HUDEP-2 (cell line): ENCODE measurements around the gene CACHD1.

Experiments used
- DNase-seq, 76 experiments: peaks; one replicate each; lab custom pipeline; 2025; ENCODE audit not compliant: unreplicated experiment in 76 of 76; lab: John Stamatoyannopoulos, UW

Gene CACHD1

DNA sequence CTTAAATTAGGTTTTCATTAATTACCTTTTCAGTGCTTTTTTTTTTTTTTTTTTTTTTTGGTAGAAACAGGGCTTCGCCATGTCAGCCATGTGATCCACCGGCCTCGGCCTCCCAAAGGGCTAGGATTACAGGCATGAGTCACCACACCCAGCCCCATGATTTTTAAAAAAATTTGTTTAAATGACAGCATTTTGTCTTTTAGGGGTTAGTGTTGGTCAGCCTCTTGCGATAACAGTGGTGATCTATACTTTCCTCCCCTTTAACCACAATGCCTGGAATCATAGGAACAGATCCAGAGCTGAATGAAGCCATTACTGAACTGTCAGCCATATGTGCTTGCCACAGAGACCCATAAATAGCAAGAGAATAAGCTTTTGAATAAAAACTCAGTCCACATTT is 73.9 kb downstream of the CACHD1 start:
- no peak for DNase-seq

DNA sequence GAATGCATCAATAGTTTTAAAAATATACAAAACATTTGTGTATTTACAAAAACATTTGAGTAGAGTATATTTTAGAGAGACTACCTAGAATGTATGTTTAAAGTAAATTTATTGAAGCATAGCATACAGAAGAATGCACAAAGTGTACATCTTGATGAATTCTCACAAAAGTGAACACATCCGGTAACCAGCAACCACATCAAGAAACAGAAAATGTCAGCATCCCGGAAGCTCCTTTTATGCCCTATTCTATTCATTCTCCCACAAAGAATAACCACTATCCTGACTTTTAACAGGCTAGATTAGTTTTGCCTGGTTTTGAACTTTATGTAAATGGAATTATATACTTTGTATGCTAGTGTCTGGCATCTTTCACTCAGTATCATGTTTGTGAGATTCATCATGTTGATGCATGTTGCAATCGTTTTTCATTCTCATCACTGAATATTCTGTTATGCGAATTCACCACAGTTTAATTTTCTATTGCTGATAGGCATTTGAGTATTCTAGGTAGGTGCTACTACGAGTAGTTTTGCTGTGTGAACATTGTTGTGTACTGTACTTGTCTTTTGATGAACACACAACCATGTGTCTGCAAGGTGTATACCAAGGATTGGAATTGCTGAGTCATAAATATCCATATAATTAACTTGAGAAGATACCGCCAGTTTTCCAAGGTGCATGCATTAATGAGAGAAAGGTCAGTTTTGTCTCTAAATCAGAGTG is 75.4 kb downstream of the CACHD1 start:
- no peak for DNase-seq

DNA sequence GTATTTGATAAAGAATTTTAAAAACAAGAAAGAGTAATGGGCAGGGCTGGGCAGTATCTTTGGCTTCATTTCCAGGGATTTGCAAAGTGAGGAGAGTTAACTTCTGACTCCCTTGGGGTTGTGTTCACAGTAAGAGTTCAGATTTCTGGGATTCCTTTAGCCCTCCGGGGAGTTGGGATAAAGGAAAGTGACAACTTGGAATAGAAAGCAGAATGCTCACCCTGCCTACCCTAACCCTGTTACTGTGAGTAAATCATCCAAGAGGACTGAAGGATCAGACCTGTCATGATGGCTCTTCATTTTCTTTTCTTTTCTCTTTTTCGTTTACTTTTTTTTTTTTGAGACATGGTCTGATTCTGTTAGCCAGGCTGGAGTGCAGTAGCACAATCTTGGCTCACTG is 76.1 kb downstream of the CACHD1 start:
- no peak for DNase-seq

DNA sequence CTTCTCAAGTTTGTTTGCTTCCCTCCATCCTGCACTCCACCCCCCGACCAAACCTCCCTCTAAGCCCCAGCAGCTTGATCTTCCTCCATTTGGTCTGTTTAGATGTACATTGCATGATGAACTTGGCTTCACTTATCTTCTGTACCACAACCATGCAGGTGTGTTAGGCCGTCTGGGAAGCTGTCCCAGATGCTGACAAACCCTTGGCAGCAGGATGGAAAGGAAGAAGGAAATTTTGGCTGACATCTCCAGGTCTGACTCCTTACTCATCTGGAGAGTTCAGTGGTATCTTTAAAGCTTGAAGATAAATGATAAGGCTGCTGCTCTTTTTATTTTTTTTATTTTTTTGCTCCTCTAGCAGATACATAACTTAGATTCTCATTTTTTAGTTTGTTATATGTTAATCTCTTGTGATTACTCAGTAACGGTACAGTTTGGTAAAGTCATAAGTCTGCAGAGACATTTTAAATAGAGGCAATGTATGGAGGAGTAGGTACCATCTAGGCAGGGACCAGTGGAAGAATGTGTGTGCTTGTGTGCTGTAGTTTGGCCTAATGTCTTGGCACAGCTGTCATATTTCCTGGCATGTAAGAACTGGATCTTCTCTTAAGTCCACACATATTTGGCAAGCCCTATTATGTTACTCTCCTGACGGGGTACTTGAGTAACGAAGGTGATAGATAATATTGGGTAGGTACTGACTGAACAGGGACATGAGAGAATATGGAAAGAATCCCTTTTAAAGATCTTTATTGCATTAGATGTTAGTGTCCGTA is 79.7 kb downstream of the CACHD1 start:
- no peak for DNase-seq

DNA sequence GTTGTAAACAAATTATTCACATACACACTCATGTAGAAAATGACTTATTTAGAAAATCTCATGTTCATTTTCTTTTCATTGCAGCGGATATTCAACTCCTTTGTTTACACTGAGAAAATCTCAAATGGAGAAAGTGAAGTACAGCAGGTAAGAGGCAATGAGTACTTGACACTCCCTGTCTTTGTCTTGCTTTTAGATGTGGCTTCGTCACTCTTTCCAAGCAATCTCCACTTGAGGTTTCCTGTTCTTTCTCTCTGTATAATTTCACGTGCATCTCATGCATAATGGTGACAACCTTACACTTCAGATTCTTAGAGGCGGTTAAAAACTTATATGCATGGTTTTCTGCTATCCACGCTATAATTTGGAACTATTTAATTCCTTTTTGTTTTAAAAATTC is 80.6 kb downstream of the CACHD1 start:
- no peak for DNase-seq

DNA sequence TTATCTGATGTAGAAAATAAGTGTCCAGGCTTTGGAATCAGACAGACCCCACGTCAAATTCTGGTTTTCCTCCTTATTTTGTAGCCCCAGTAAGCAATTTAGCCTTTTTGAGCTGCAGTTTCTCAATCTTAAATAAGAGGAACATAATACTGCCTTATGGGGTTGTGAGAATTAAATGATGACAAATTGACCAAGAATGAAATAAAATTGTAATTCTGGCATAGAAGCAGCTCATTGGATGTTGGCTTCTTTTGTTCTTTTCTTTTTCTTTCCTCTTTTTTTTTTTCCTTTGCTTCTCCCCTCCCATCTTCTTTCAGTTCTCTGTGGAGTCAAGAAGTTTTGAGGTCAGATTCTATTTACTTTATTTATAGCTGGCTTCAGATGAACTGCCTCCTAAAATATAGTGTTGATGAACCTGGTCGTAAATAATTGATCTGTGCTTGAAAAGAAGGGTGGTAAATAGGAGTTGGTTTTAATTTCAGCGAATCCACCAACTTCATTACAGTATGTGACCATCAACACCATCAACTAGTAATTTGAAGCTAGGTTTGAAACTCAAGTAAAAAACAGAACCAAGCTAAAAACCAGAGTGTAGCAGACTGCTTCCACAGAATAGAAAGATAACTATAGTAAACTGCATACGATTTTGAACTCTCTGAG is 81.1 kb downstream of the CACHD1 start:
- no peak for DNase-seq

DNA sequence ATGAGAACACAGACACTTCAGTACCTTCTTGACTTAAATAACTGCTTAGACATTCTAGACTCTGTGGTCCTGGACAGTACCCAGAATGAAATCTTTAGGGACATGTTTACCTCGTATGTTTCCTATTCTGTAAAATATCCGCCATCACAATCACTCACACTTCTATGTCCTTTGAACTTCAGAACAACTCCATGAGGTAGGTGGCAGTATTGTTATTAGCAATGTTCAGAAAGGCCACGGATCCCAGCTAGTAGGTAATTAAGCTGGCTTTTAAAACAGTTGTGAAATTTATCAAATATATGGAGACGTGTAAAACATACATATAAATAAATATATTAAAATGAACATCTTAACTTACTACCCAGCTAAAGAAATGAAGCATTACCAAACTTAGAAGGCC is 83.4 kb downstream of the CACHD1 start:
- peak in 5 of 76 experiments; percentile 2 to 19 (median 6) for DNase-seq

DNA sequence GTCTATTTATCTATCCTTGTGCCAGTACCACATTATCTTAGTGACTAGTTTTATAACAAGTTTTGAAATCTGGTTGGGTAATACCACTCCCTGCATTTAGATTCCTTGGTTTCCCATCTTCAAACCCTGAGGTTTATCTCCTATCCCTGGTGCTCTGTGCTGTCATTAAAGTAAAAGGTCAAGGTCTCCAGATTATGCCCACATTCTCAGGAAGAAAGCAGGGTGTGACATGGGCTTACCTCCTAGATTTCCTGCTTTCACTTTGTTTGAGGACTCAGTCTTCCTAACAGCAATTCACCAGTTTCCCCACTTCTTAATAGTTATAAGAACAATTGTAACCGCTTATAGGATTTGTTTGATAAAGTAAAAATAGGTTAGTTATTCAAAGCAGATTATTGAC is 86.0 kb downstream of the CACHD1 start:
- DNase-seq = no peak

DNA sequence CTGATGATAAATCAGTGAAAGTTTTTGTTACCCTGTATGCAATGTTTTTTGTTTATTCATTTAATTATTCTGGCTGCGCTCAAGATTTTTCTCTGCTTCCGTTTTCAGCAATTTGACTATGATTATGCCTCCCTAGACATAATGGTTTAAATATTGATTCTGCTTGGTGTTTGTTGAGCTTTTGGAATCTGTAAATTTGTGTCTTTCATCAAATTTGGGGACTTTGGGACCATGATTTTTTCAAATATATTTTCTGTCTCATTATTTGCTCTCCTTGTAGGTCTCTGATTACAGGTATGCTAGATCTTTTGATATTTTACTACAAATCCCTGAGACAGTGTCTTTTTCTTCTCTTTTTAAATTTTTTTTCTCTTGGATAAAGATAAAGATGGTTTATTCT is 92.1 kb downstream of the CACHD1 start:
- DNase-seq = no peak

DNA sequence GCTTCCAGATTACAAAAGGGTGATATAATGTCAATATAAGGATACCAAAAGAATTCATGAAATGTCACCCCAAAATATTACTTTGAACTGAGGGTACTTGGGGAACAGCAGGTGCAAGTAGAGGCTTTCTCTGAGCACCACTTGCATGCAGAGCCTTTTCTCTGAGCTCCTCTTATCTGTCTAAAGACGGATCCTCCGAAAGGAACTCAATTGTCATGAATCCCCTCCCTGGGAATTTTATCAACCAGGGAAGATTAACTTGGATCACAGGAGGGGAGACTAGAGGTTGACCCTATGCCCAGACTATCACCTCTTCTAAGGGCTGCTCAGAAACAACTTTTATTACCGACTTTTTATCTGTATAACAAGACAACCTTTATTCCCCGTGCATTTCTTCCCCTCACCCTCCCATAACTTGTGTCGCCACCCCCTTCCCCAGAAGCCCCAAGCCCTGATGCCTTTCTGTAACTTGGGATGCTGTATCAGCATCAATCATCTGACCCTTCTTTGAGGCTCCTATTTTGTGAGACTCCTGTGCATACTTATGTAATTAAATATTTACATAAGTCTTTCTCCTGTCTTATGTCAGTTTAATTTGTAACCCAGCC is 94.1 kb downstream of the CACHD1 start:
- DNase-seq = no peak

DNA sequence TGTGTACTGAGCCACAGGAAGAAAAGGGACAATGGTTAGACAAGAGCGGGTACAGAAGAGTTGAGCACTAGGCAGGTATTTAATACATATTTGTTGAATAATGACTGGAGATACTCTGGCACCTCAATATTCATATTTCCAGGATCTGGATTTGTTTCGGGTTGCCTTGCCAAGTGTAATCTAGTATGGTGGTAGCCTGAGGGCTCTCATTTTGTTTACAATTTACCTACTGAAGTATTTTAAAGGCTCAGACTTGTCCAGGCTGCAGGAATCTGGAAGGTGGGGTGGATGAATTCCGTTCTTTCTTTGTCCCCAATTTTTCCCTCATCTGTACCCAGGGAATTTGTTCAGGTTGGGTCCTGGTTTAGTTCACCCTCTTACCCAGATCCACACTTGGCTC is 95.0 kb downstream of the CACHD1 start:
- DNase-seq = no peak

DNA sequence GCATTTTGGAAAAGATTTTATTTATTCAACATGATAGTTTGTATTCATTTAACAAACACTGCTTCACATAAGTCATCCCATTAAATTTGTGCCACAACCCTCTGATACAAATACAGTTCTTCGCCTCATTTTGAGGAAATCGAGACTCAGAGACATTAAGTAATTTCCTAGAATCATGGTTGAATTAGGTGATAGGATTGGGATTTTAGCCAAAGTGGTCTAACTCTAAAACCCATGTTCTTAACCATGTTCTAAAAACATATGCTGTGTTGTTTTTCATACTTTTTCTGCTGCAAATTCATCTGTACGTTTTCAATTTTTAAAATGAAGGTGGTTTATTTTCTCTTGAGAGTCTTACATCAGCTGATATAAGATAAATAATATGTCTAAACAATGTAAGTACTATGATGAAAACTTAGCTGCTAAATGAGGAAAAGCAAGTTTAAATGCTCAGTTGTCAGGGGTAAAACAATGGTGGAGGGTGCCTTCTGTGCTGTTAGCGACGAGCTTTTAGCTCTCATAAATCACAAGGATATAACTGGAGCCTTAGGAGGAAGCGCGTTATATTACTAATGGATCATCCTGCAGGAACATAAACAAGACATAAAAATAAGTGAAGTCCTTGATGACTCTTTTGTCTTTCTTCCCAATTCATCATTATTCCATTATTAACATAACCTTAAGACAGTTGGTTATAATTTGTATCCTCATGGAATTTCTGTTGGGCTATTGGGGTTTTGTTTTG is 97.7 kb downstream of the CACHD1 start:
- DNase-seq = no peak

DNA sequence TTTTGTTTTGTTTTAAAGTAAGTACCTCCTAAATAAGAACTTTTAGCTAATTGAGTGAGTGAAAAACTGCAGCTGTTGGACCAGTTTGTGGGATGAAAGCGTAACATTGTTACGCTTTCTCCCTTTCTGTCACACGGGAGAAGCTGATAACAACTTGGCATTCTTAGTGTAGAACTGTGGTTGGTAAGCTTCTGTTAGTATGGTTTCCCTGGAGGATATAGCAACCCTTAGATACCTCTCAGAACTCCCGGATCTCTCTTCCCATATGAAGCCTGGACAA is 98.2 kb downstream of the CACHD1 start:
- no peak for DNase-seq

DNA sequence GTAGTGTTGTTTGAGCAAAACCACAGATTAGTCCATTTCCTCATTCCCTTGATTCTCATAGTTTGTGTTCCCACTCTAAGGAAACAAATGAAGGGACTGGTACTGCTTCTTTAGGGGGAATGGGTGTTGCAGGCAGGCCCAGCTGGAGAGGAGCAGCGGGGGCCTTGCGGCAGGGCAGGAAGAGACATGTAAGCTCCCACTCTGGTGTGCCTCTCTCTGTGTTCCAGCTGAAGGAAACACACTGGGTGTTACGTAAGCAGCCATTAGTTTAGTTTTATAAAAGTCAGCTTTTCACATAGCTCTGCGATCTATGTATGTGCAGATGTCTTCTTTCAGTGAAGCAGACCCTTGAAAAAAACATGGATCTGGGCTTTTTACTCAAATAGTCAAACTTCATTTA is 99.5 kb downstream of the CACHD1 start:
- no peak for DNase-seq

DNA sequence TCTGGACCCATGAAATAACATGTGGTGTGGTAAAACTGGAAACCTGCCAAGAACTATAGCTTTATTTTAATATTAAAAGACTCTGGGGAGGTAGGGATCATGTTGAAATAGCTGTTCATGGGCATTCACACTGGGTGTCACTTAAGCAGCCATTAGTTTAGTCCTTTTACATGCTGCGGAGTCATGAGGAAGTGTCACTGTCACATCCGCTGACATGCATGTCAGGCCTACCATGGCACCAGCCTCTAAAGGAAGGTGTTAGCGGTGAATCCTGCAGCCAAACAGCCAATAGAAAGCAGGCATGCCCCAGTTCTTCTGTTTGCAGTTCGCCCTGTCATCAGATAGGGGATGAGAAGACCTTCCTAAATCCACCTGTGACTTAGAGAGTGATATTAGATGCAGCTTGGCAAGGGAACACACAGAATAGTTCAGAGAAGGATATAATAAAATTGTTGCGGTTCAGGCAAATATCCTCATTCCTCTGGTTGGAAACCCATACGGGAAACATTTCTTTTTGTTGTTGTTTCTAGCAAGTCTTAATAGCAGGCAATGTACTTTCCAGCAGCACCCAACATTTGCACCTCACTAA is 100.4 kb downstream of the CACHD1 start:
- no peak for DNase-seq

DNA sequence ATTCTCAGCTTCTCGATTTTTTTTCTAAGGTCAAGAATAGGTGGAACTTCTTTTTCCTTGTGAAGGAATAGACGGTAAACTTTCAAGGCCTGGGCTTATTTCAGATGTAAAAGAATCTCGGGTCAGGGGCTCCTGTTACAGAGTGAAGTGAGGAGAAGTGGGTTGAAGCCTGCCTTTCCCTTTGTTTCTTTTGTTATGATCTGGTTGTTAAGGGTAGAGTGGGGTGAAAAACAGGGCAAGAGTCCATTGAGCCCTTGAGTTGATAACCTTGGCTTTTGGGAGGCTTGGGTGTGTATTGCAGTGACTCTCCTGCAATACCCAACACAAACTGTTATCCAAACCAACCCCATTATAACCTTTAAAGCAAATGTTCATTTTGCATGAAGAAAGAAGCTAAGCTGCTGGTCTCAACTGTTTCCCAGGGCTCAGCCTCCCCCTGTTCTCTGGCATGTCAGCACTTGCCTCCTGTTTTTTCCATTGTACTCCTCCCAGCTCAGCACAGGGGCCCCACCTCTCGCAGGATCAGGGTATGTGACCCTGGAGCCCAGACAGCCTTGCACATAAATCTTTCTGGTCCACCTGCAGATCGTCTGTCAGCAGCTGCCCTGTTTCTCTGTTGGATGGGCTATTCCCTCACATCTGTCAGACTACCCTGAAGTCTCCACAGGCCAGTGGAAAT is 102.4 kb downstream of the CACHD1 start:
- DNase-seq = no peak

DNA sequence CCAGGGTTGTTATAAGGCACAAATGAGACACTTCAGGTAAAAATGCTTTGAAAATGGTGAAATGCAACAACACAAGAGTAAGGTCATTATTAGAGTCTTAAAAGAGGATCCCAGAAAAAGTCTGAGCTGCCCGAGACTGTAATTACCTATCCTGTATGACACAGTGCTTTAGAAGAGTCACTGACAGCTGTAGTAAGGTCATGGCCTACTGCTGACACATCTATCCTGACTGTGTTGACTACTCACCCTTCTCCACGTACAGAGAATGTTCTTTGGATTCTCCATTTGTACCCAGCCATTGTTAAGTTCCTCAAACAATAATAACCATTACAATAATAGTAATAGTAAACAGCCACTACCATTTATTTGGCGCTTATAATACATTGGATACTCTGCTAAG is 104.4 kb downstream of the CACHD1 start:
- DNase-seq = no peak

DNA sequence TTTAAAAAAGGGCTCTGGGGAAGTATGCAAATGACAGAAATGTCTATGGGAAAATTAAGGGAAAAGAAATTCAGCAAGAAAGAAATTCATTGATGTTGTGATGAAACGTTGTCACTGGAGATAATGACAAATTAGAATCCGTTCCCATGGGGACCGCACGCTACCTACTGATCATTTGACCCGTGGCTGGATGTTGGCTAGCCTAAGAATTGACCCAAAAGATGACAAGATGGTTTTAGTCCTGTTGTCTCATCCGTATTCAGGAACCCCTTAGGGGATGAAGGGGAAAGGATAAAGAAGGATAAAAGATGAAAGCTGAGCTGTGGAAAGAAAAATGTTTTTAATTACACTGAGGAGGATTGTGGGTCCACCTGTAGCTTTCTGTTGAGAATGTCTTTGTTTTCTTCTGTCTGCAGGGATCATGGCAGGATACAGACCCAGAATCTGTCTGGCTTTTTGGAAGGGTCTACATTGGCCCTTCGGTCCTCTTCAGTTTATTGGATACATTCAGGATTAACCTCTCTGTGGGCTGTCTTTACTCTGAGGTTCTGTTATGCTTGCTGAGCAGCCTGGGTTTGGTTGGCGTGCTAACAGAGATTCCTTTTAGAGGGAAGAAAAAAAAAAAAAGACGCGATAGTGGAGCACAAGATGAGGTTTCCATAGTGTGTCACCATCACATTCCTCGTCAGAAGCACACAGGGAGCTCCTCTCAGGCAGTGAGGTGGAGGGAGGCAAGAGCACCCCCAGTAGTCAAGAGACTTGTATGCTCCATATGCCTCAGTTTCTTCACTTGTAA is 106.2 kb downstream of the CACHD1 start:
- no peak for DNase-seq

DNA sequence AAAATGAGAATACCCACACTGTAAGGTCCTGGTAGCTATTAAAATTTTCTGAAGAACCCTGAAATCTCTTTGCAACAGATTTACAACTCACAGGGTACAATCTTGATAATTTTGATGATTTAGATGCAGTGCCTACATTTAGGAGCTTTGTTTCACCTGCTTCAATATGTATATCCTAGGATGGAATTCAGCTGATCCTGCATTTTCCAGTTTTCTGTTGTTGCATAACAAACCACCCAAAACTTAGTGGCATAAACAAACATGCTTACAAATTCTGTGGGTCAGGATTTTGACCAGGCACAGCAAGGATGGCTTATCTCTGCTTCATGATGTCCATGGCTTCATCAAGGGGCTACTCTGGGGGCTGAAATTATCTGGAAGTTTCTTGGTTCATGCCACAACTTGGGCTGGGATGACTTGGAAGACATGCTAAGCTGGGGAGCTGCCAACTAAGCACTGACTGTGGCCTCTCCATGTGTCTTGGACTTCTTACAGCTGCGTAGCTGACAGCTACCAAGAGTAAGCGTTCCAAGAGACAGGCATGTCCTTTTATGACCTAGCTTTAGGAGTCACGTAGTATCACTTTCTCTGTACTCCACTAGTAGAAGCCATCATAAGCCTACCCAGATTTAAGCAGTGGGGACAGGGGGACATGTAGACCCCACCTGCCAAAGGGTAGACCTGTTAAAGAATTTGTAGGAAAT is 108.5 kb downstream of the CACHD1 start:
- DNase-seq = no peak
